Suppressor macrophage treated with lipopolysaccharide for 4 hours (primary cell): Measurements from ENCODE around the gene ANO1.

Experiments used
- DNase-seq: peaks from one replicate; pipeline ENCODE4 v3.0.0-alpha.2; 2020

Gene ANO1

GRCh38 chr11:70074746-70075145 is 3.4 kb upstream of the ANO1 start:
- no peak for DNase-seq

- no peak for DNase-seq
Measured at GRCh38 chr11:70075836-70076235, 2.3 kb upstream of the ANO1 start.

GRCh38 chr11:70076461-70076931 is 1.6 kb upstream of the ANO1 start:
- DNase-seq, result no peak

- no peak for DNase-seq
Measured at GRCh38 chr11:70077411-70078094, 564 bp upstream of the ANO1 start.

- no peak for DNase-seq
Measured at GRCh38 chr11:70078781-70079616, 882 bp downstream of the ANO1 start.

GRCh38 chr11:70079691-70080090 is 1.6 kb downstream of the ANO1 start:
- DNase-seq, result no peak

GRCh38 chr11:70080763-70081162 is 2.6 kb downstream of the ANO1 start:
- DNase-seq, result no peak

GRCh38 chr11:70082829-70083228 is 4.7 kb downstream of the ANO1 start:
- no peak for DNase-seq

- DNase-seq, result no peak
Measured at GRCh38 chr11:70084046-70084984, 6.2 kb downstream of the ANO1 start.

- DNase-seq, result no peak
Measured at GRCh38 chr11:70085815-70086769, 8.0 kb downstream of the ANO1 start.

GRCh38 chr11:70087446-70088167 is 9.5 kb downstream of the ANO1 start:
- DNase-seq, result no peak

- no peak for DNase-seq
Measured at GRCh38 chr11:70088735-70089250, 10.7 kb downstream of the ANO1 start.

GRCh38 chr11:70089631-70090030 is 11.5 kb downstream of the ANO1 start:
- DNase-seq, result no peak

GRCh38 chr11:70090961-70091381 is 12.9 kb downstream of the ANO1 start:
- no peak for DNase-seq

- no peak for DNase-seq
Measured at GRCh38 chr11:70091638-70092037, 13.5 kb downstream of the ANO1 start.

- DNase-seq, result no peak
Measured at GRCh38 chr11:70092959-70093715, 15.0 kb downstream of the ANO1 start.

- no peak for DNase-seq
Measured at GRCh38 chr11:70095541-70096252, 17.6 kb downstream of the ANO1 start.

GRCh38 chr11:70097783-70098563 is 19.9 kb downstream of the ANO1 start:
- DNase-seq, result no peak

GRCh38 chr11:70098936-70099335 is 20.8 kb downstream of the ANO1 start:
- no peak for DNase-seq
